Neural cell (in vitro differentiated cells): ENCODE results near the gene MBTPS2.
"Not testable (repeated sequence)": the region's sequence is repeated elsewhere in the genome, so short reads cannot be mapped to it uniquely, and the experiment has no call there.

ENCODE experiments used
- CTCF ChIP-seq: fragments of 450-650 bp; IDR thresholded peaks from 2 replicates; pipeline ENCODE4 v1.5.1; 2014; ENCODE audit warnings: antibody characterized with exemption, mild to moderate bottlenecking, moderate library complexity; ENCODE audit not compliant: poor library complexity, severe bottlenecking
- EP300 ChIP-seq: fragments of 450-650 bp; conservative IDR thresholded peaks from 2 replicates; pipeline ENCODE4 v1.6.1; 2014; ENCODE audit warnings: antibody characterized with exemption, mild to moderate bottlenecking, moderate library complexity; ENCODE audit not compliant: poor library complexity, severe bottlenecking
- EZH2 ChIP-seq: fragments of 200-600, 300-800 bp; shearing (Covaris generic), sonication (generic); IDR thresholded peaks from 2 replicates; pipeline ENCODE4 v1.6.1; 2014; ENCODE audit warnings: antibody characterized with exemption, low read length, borderline replicate concordance, mild to moderate bottlenecking; ENCODE audit not compliant: insufficient read depth, poor library complexity, severe bottlenecking
- RAD21 ChIP-seq: fragments of 450-650 bp; conservative IDR thresholded peaks from 2 replicates; pipeline ENCODE4 v1.6.1; 2014; ENCODE audit warnings: antibody characterized with exemption, mild to moderate bottlenecking, moderate library complexity
- SMC3 ChIP-seq: fragments of 450-650 bp; conservative IDR thresholded peaks from 2 replicates; pipeline ENCODE4 v1.6.1; 2014; ENCODE audit warnings: antibody characterized with exemption, mild to moderate bottlenecking, moderate library complexity; ENCODE audit not compliant: poor library complexity
- TAF1 ChIP-seq: IDR thresholded peaks from 2 replicates; pipeline ENCODE4 v1.6.1; 2012; ENCODE audit warnings: low read depth
- TF ChIP-seq, protein P1 (sequence below): IDR thresholded peaks from 2 replicates; pipeline ENCODE4 v1.6.1; 2012; ENCODE audit warnings: borderline replicate concordance

DNA sequence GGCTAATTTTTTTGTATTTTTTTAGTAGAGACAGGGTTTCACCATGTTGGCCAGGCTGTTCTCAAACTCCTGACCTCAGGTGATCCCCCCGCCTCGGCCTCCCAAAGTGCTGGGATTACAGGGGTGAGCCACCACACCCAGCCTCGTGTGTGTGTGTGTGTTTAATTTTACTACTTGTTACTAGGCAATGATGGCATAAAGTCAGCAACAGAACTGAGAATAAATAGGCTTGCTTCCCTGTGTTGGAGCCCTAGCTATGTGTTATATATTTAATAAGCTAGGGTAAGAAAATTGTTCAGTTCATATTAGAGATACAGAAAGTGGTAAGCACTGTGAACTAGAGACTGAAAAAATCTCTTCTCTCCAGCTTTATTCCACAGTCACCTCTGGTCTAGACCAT, 34.8 kb downstream of the MBTPS2 start:
- not testable (repeated sequence) for TF ChIP-seq CTCF, EZH2, TAF1, SMC3, RAD21, EP300
- TF ChIP-seq, protein P1, sequence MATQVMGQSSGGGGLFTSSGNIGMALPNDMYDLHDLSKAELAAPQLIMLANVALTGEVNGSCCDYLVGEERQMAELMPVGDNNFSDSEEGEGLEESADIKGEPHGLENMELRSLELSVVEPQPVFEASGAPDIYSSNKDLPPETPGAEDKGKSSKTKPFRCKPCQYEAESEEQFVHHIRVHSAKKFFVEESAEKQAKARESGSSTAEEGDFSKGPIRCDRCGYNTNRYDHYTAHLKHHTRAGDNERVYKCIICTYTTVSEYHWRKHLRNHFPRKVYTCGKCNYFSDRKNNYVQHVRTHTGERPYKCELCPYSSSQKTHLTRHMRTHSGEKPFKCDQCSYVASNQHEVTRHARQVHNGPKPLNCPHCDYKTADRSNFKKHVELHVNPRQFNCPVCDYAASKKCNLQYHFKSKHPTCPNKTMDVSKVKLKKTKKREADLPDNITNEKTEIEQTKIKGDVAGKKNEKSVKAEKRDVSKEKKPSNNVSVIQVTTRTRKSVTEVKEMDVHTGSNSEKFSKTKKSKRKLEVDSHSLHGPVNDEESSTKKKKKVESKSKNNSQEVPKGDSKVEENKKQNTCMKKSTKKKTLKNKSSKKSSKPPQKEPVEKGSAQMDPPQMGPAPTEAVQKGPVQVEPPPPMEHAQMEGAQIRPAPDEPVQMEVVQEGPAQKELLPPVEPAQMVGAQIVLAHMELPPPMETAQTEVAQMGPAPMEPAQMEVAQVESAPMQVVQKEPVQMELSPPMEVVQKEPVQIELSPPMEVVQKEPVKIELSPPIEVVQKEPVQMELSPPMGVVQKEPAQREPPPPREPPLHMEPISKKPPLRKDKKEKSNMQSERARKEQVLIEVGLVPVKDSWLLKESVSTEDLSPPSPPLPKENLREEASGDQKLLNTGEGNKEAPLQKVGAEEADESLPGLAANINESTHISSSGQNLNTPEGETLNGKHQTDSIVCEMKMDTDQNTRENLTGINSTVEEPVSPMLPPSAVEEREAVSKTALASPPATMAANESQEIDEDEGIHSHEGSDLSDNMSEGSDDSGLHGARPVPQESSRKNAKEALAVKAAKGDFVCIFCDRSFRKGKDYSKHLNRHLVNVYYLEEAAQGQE = not testable (repeated sequence)
